HG02973 (cell line): ENCODE data around the gene MAPKAP1.

Experiments used
- ATAC-seq: cut with Tn5 transposase; IDR thresholded peaks from one replicate; pipeline ENCODE4 v1.9.1; 2021; ENCODE audit warnings: moderate library complexity; ENCODE audit not compliant: unreplicated experiment

The MAPKAP1 gene

GRCh38 chr9:125464591-125465385, 242.2 kb downstream of the MAPKAP1 start:
- ATAC-seq: no peak

- ATAC-seq: no peak
These were observed 243.1 kb downstream of the MAPKAP1 start for GRCh38 chr9:125463926-125464325.

GRCh38 chr9:125462861-125463291, 244.1 kb downstream of the MAPKAP1 start:
- no peak for ATAC-seq

GRCh38 chr9:125461636-125462190, 245.3 kb downstream of the MAPKAP1 start:
- no peak for ATAC-seq

GRCh38 chr9:125460883-125461635, 245.9 kb downstream of the MAPKAP1 start:
- ATAC-seq: no peak

- ATAC-seq: no peak
These were observed 246.7 kb downstream of the MAPKAP1 start for GRCh38 chr9:125460346-125460745.

- ATAC-seq: no peak
These were observed 249.7 kb downstream of the MAPKAP1 start for GRCh38 chr9:125457357-125457756.

- ATAC-seq: no peak
These were observed 251.1 kb downstream of the MAPKAP1 start for GRCh38 chr9:125455876-125456275.

- no peak for ATAC-seq
These were observed 251.9 kb downstream of the MAPKAP1 start for GRCh38 chr9:125455132-125455531.

- ATAC-seq: no peak
These were observed 259.7 kb downstream of the MAPKAP1 start for GRCh38 chr9:125447202-125447802.

GRCh38 chr9:125446561-125447094, 260.4 kb downstream of the MAPKAP1 start:
- ATAC-seq: no peak

- ATAC-seq: no peak
These were observed 262.0 kb downstream of the MAPKAP1 start for GRCh38 chr9:125444956-125445506.

GRCh38 chr9:125444166-125444565, 262.8 kb downstream of the MAPKAP1 start:
- ATAC-seq: no peak

GRCh38 chr9:125443367-125443766, 263.6 kb downstream of the MAPKAP1 start:
- no peak for ATAC-seq

- ATAC-seq: no peak
These were observed 264.6 kb downstream of the MAPKAP1 start for GRCh38 chr9:125442452-125442851.

- no peak for ATAC-seq
These were observed 266.6 kb downstream of the MAPKAP1 start for GRCh38 chr9:125440411-125440810.

- no peak for ATAC-seq
These were observed 267.4 kb downstream of the MAPKAP1 start for GRCh38 chr9:125439434-125440272.

- ATAC-seq: no peak
These were observed 268.2 kb downstream of the MAPKAP1 start for GRCh38 chr9:125438506-125439433.

- no peak for ATAC-seq
These were observed 269.2 kb downstream of the MAPKAP1 start for GRCh38 chr9:125437771-125438221.
